Natural killer cell (primary cell): Measurements from ENCODE around the gene RAB5IF. TPM values are rescaled to one million over a fixed set of nuclear protein-coding genes. Genes with fewer than 3 reads are reported as not detected.

ENCODE experiments used
- ATAC-seq, 3 donors: fragments of 150-1000 bp in 2 of 3; fragments of 200-7000 bp in 1 of 3; cut with Tn5 transposase; 1 replicate in 1 of 3; 2 replicates in 2 of 3; pipeline ENCODE4 v1.10.0; 2021; ENCODE audit warnings: mild to moderate bottlenecking in 2 of 3, moderate library complexity in 2 of 3
- DNase-seq, 2 donors: peaks; one replicate each; pipeline versions ENCODE4 v3.0.0 to v3.0.0-alpha.2; 2013 to 2021; ENCODE audit warnings: mixed read lengths in 1 of 2
- H3K27ac ChIP-seq: one replicate; pipeline ENCODE4 v1.5.1; 2013; ENCODE audit warnings: mild to moderate bottlenecking, low read length
- H3K27me3 ChIP-seq: one replicate; pipeline ENCODE4 v1.6.1; 2013; ENCODE audit warnings: low read length; ENCODE audit not compliant: control insufficient read depth, insufficient read depth
- H3K36me3 ChIP-seq: one replicate; pipeline ENCODE4 v1.6.1; 2013; ENCODE audit warnings: low read length; ENCODE audit not compliant: control insufficient read depth, insufficient read depth
- H3K4me1 ChIP-seq: one replicate; pipeline ENCODE4 v1.6.1; 2013; ENCODE audit warnings: low read length; ENCODE audit not compliant: control insufficient read depth, insufficient read depth
- H3K4me3 ChIP-seq: one replicate; pipeline ENCODE4 v1.5.1; 2013; ENCODE audit warnings: low read length
- H3K9me3 ChIP-seq: one replicate; pipeline ENCODE4 v1.6.1; 2013; ENCODE audit warnings: low read length; ENCODE audit not compliant: control insufficient read depth, insufficient read depth
- H3K27ac Mint-ChIP-seq, 2 donors: one replicate each; pipeline ENCODE4 v1.8.0; 2022; ENCODE audit warnings: mild to moderate bottlenecking in 2 of 2, mixed read lengths in 2 of 2, moderate library complexity in 1 of 2
- H3K27me3 Mint-ChIP-seq, 2 donors: one replicate each; pipeline ENCODE4 v1.8.0; 2022; ENCODE audit warnings: low read depth in 2 of 2, mixed read lengths in 2 of 2
- H3K36me3 Mint-ChIP-seq: one replicate; pipeline ENCODE4 v1.8.0; 2022; ENCODE audit warnings: mixed read lengths
- H3K4me1 Mint-ChIP-seq, 2 donors: one replicate each; pipeline ENCODE4 v1.8.0; 2022; ENCODE audit warnings: mixed read lengths in 2 of 2
- H3K4me3 Mint-ChIP-seq: one replicate; pipeline ENCODE4 v1.8.0; 2022; ENCODE audit warnings: mild to moderate bottlenecking, moderate library complexity, mixed read lengths
- H3K9me3 Mint-ChIP-seq, 2 donors: one replicate each; pipeline ENCODE4 v1.8.0; 2022; ENCODE audit warnings: mixed read lengths in 2 of 2
- WGBS: methylation state at CpG from one replicate; pipeline ENCODE4 v1.1.7; 2013; ENCODE audit warnings: missing lambda C conversion rate; ENCODE audit not compliant: insufficient coverage; 5-methylcytosine and 5-hydroxymethylcytosine counted together
- intact Hi-C: fragments of 100-400 bp; cut with micrococcal nuclease; formaldehyde crosslinking; loops from one replicate; pipeline ENCODE4 v1.14.2; 2022
- total RNA-seq, 4 donors: library from RNA; stranded (reverse); fragments of 120-200 nt in 1 of 4; gene quantifications; one replicate each; pipeline versions ENCODE4 v1.2.3 to v1.2.4, GENCODE V29; 2013 to 2022
- TF ChIP-seq, protein P1 (sequence below): fragments of 200-600 bp; IDR thresholded peaks from one replicate; pipeline ENCODE4 v1.8.0; 2022; ENCODE audit warnings: antibody characterized with exemption

The RAB5IF gene
- total RNA-seq, 3 donors from 2014 or later (not counting 1 experiment from before 2014, with no cell fraction given): 158 to 265 (median 247) TPM

- peaks cover 40% of the 10 kb centered on the region for H3K4me1 ChIP-seq
- peaks cover 62% of the 10 kb centered on the region for H3K36me3 ChIP-seq
- no peak overlapping the region for H3K4me3 ChIP-seq
- no peaks in the 10 kb centered on the region for H3K9me3 ChIP-seq
- peak overlapping the region; percentile 77 for H3K27ac ChIP-seq
- no peaks in the 10 kb centered on the region for H3K27me3 Mint-ChIP-seq
- no peaks in the 10 kb centered on the region for H3K9me3 Mint-ChIP-seq
- TF ChIP-seq, protein P1, sequence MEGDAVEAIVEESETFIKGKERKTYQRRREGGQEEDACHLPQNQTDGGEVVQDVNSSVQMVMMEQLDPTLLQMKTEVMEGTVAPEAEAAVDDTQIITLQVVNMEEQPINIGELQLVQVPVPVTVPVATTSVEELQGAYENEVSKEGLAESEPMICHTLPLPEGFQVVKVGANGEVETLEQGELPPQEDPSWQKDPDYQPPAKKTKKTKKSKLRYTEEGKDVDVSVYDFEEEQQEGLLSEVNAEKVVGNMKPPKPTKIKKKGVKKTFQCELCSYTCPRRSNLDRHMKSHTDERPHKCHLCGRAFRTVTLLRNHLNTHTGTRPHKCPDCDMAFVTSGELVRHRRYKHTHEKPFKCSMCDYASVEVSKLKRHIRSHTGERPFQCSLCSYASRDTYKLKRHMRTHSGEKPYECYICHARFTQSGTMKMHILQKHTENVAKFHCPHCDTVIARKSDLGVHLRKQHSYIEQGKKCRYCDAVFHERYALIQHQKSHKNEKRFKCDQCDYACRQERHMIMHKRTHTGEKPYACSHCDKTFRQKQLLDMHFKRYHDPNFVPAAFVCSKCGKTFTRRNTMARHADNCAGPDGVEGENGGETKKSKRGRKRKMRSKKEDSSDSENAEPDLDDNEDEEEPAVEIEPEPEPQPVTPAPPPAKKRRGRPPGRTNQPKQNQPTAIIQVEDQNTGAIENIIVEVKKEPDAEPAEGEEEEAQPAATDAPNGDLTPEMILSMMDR: no peak
- peak overlapping the region; percentile 81 for H3K4me3 Mint-ChIP-seq
- no peaks in the 10 kb centered on the region for H3K27me3 ChIP-seq
- intact Hi-C loops: no loop called here
- no peaks in the 10 kb centered on the region for H3K36me3 Mint-ChIP-seq
- DNase-seq (peak; percentile 66 to 72), ATAC-seq (peak; percentile 64 to 79 (median 72))
- H3K4me1 Mint-ChIP-seq: peaks cover 40 to 54% of the 10 kb centered on the region in 2 donors
- WGBS: 38% methylated on average over 13 of the region's 15 CpGs
- peak overlapping the region; percentile 93 to 95 for H3K27ac Mint-ChIP-seq
Measured at GRCh38 chr20:36629719-36630681, 24.4 kb downstream of the RAB5IF start.

GRCh38 chr20:36631646-36632045, 26.1 kb downstream of the RAB5IF start:
- Mint-ChIP-seq H3K4me1 (peaks cover 39 to 52% of the 10 kb centered on the region in 2 donors), H3K9me3 (no peaks in the 10 kb centered on the region), H3K36me3 (no peaks in the 10 kb centered on the region), H3K4me3 (no peak overlapping the region), H3K27me3 (no peaks in the 10 kb centered on the region), H3K27ac (peak overlapping the region; percentile 93 to 95)
- ATAC-seq: no peak
- TF ChIP-seq, protein P1: no peak
- Histone ChIP-seq H3K36me3 (peaks cover 65% of the 10 kb centered on the region), H3K4me3 (no peak overlapping the region), H3K4me1 (peaks cover 42% of the 10 kb centered on the region), H3K27me3 (no peaks in the 10 kb centered on the region), H3K9me3 (no peaks in the 10 kb centered on the region), H3K27ac (no peak overlapping the region)
- DNase-seq: no peak
- WGBS: 95% methylated on average over 6 of the region's 6 CpGs
- intact Hi-C loops: no loop called here

DNA sequence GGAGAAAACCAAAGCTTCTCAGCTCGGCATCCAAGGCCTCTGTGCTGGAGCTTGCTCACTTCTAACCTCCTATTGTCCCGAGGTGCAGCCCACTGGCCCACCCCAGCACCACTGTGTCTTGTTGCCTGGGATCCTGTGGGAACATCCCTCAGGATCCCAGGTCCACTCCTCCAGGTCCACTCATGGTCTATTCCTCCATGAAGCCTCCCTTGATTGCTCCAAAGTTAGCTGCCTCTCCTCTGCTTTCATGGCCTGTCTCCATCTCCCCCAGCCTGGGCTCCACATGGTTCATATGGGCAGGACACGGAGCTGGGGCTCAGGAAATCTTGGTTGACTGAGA, 26.5 kb downstream of the RAB5IF start:
- no peaks in the 10 kb centered on the region for H3K27me3 Mint-ChIP-seq
- TF ChIP-seq, protein P1: no peak
- no peak overlapping the region for H3K4me3 Mint-ChIP-seq
- H3K27ac ChIP-seq: no peak overlapping the region
- H3K4me1 Mint-ChIP-seq: peaks cover 34 to 47% of the 10 kb centered on the region in 2 donors
- intact Hi-C loops: no loop called here
- no peaks in the 10 kb centered on the region for H3K27me3 ChIP-seq
- peaks cover 60% of the 10 kb centered on the region for H3K36me3 ChIP-seq
- peak overlapping the region; percentile 93 to 95 for H3K27ac Mint-ChIP-seq
- DNase-seq: no peak
- H3K4me1 ChIP-seq: peaks cover 41% of the 10 kb centered on the region
- H3K4me3 ChIP-seq: no peak overlapping the region
- H3K9me3 Mint-ChIP-seq: no peaks in the 10 kb centered on the region
- 91% methylated on average over 3 of the region's 3 CpGs for WGBS
- no peak for ATAC-seq
- no peaks in the 10 kb centered on the region for H3K36me3 Mint-ChIP-seq
- no peaks in the 10 kb centered on the region for H3K9me3 ChIP-seq
